Adipocyte (in vitro differentiated cells): ENCODE results near the gene SLC26A4.
"Not testable (repeated sequence)": the region's sequence is repeated elsewhere in the genome, so short reads cannot be mapped to it uniquely, and the experiment has no call there.

Source experiments
- DNase-seq: peaks from one replicate; pipeline ENCODE4 v3.0.0-alpha.2; 2015; ENCODE audit warnings: low read depth
- H3K27me3 ChIP-seq: replicated peaks from 2 replicates; pipeline ENCODE4 v1.7.0; 2013; ENCODE audit warnings: mild to moderate bottlenecking, low read length, moderate library complexity; ENCODE audit not compliant: control insufficient read depth, insufficient read depth
- H3K36me3 ChIP-seq: 2 replicates; pipeline ENCODE4 v1.7.0; 2013; ENCODE audit warnings: low read length, mild to moderate bottlenecking, moderate library complexity; ENCODE audit not compliant: control insufficient read depth, insufficient read depth, severe bottlenecking
- H3K4me1 ChIP-seq: 2 replicates; pipeline ENCODE4 v1.7.0; 2013; ENCODE audit warnings: mild to moderate bottlenecking, low read length, moderate library complexity; ENCODE audit not compliant: control insufficient read depth, insufficient read depth
- H3K4me3 ChIP-seq: 2 replicates; pipeline ENCODE4 v1.7.0; 2013; ENCODE audit warnings: mild to moderate bottlenecking, low read length, moderate library complexity
- H3K9ac ChIP-seq: 2 replicates; pipeline ENCODE4 v1.7.0; 2013; ENCODE audit warnings: mild to moderate bottlenecking, low read length, moderate library complexity
- H3K9me3 ChIP-seq: 2 replicates; pipeline ENCODE4 v1.7.0; 2013; ENCODE audit warnings: mild to moderate bottlenecking, low read length, moderate library complexity; ENCODE audit not compliant: control insufficient read depth

The SLC26A4 gene

GRCh38 chr7:107631588-107632491 is 28.8 kb upstream of the SLC26A4 start:
- no peaks in the 10 kb centered on the region for H3K4me1 ChIP-seq
- H3K4me3 ChIP-seq: no peak overlapping the region

DNA sequence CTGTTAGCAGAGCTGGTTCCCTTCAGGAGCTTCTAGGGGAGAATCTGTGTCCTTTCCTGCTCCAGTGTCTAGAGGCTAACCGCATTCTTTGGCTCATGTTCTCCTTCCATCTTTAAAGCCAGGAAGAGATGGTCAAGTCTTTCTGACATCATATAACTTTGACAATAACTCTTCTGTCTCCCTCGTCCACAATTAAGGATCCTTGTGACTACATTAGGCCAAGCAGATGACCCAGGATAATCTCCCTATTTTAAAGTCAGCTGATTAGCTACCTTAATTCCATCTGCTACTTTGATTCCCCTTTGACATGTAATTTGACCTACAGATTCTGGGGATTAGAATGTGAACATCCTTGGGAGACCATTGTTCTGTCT is 28.1 kb upstream of the SLC26A4 start:
- no peak overlapping the region for H3K9ac ChIP-seq
- H3K9me3 ChIP-seq: no peaks in the 10 kb centered on the region
- no peak for DNase-seq
- H3K4me1 ChIP-seq: no peaks in the 10 kb centered on the region
- no peaks in the 10 kb centered on the region for H3K36me3 ChIP-seq
- no peaks in the 10 kb centered on the region for H3K27me3 ChIP-seq
- H3K4me3 ChIP-seq: no peak overlapping the region

More at GRCh38 chr7:107631588-107632491, 28.8 kb upstream of the SLC26A4 start:
- no peak overlapping the region for H3K9ac ChIP-seq
- no peaks in the 10 kb centered on the region for H3K27me3 ChIP-seq
- H3K36me3 ChIP-seq: no peaks in the 10 kb centered on the region
- DNase-seq: no peak
- H3K9me3 ChIP-seq: no peaks in the 10 kb centered on the region

DNA sequence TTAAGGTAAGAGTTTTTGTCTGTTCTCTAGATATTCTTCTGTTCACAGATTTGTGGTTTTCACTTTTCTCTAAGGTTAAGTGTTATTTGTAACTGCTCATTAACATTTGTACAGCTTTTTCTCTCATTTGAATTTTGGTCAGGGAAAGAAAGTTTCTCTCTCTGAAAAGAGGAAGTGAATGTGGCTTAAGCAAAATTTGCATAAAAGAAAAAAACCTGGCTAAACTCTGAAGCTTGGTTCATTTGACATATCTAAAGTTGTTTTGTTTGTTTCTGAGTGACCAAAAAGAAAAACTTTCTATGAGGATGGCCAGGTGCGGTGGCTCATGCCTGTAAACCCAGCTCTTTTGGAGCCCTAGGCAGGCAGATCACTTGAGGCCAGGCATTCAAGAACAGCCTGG is 22.0 kb upstream of the SLC26A4 start:
- H3K9me3 ChIP-seq: no peaks in the 10 kb centered on the region
- H3K27me3 ChIP-seq: no peaks in the 10 kb centered on the region
- no peak overlapping the region for H3K9ac ChIP-seq
- no peak overlapping the region for H3K4me3 ChIP-seq
- H3K36me3 ChIP-seq: no peaks in the 10 kb centered on the region
- DNase-seq: no peak
- H3K4me1 ChIP-seq: peaks cover 7% of the 10 kb centered on the region

DNA sequence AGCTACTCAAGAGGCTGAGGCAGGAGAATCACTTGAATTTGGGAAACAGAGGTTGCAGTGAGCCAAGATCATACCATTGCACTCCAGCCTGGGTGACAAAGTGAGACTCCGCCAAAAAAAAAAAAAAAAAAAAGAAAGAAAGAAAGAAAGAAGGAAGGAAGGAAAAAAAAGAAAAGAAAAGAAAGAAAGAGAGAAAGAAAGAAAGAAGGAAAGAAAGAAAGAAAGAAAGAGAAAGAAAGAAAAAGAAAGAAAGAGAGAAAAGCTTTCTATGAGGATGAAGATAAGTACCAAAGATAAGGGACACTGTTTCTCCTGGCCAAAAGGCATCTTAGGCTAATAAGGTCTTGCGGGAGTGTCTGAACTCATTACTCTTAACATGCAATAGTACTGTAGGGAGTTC is 21.6 kb upstream of the SLC26A4 start:
- not testable (repeated sequence) for H3K4me3 ChIP-seq, DNase-seq, H3K9me3 ChIP-seq, H3K36me3 ChIP-seq, H3K27me3 ChIP-seq, H3K9ac ChIP-seq
- H3K4me1 ChIP-seq: peaks cover 12% of the 10 kb centered on the region

GRCh38 chr7:107641676-107642075 is 19.0 kb upstream of the SLC26A4 start:
- Histone ChIP-seq H3K36me3 (no peaks in the 10 kb centered on the region), H3K27me3 (no peaks in the 10 kb centered on the region), H3K4me1 (peaks cover 22% of the 10 kb centered on the region), H3K4me3 (no peak overlapping the region), H3K9me3 (no peaks in the 10 kb centered on the region), H3K9ac (no peak overlapping the region)
- DNase-seq: no peak

DNA sequence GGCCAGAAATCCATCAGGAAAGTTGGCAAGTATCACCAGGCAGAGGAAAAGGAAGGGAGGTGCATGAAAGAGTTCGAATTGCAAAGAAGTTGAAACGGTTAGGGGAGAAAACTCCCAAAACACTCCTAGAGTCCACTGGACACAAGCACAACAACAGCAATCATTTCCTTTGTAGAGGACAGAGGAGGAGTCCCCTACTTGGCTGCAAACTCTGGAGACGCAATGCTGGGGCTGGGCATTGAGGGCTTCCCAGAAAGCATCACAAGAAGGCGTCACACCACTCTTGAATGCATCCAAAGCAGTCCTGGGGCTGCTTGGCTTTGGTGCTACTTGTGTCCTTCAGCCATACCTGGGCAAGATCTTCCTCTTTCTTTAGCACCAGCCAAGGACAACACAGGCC is 18.1 kb upstream of the SLC26A4 start:
- no peak for DNase-seq
- no peaks in the 10 kb centered on the region for H3K27me3 ChIP-seq
- no peaks in the 10 kb centered on the region for H3K9me3 ChIP-seq
- no peaks in the 10 kb centered on the region for H3K36me3 ChIP-seq
- H3K4me3 ChIP-seq: no peak overlapping the region
- peaks cover 22% of the 10 kb centered on the region for H3K4me1 ChIP-seq
- no peak overlapping the region for H3K9ac ChIP-seq

DNA sequence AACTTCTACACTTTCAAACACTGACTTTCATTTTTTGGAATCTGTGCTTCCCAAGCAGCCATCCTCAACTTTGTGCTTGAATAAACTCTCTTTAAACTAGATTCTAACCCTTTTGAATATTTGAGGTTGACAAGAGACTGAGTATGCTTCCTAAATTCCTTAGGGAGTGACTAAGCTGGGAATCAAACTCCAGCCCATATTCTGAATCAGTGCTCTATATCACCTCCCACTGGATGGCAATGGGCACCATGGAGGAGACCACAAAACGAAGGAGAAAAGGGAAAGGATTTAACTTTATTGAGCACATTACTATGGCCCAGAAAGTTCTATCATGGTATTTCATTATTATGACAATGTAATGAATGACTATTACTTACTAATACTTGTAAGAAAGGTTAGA is 17.2 kb upstream of the SLC26A4 start:
- Histone ChIP-seq H3K9ac (no peak overlapping the region), H3K36me3 (no peaks in the 10 kb centered on the region), H3K27me3 (no peaks in the 10 kb centered on the region), H3K4me3 (no peak overlapping the region), H3K9me3 (no peaks in the 10 kb centered on the region), H3K4me1 (peaks cover 22% of the 10 kb centered on the region)
- DNase-seq: peak; percentile 26

DNA sequence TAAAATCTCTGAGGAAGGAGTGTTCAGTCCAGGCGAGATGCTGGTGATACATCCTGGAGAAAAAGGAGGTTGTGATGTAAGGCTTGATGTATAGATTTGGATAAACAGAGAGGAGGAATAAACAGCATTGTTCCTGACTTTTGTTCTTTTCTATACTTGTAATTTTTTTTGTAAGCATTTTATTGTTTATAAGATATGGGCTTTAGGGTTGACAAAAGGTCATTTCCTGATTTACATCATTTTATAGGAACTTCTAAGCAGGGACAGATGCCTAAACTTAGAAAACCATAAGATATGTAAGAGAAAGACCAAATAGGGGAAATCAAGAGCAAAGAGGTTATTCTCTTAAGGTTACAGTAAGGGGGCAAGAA is 16.7 kb upstream of the SLC26A4 start:
- DNase-seq: no peak
- H3K9ac ChIP-seq: peak overlapping the region; percentile 11
- no peaks in the 10 kb centered on the region for H3K9me3 ChIP-seq
- peak overlapping the region; percentile 54 for H3K4me3 ChIP-seq
- H3K36me3 ChIP-seq: no peaks in the 10 kb centered on the region
- no peaks in the 10 kb centered on the region for H3K27me3 ChIP-seq
- peaks cover 22% of the 10 kb centered on the region for H3K4me1 ChIP-seq

DNA sequence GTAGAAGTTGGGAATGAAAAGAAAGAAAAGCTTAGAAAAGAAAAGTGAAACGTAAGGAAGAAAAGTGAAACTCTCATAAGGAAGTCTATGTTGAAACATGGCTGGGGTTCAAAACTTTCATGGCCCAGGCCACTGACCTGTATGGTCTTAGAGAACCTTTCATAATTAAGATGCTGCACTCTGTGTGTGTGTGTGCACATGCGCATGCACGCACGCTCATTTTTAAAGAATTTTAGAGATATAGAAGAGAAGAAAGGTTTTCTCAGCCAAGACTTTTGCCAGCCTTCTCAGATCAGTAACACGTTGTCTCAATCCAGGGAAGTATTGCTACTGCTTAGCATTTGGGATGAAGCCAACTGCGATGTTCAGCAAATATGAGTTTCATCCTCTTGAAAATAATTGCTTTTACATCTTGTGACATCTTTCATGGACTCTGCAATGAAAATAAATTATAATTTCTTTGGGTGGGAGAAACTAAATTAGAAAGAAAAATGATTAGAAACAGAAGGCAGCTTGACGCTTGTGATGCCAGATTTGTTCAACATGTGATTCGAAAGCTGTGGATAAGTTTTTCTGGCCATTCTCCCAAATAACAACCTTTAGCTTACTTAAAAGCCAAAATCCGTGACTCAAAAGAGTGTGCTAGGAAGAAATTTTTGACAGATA is 16.2 kb upstream of the SLC26A4 start:
- Histone ChIP-seq H3K4me1 (peaks cover 22% of the 10 kb centered on the region), H3K9ac (peak overlapping the region; percentile 11), H3K27me3 (no peaks in the 10 kb centered on the region), H3K9me3 (no peaks in the 10 kb centered on the region), H3K36me3 (no peaks in the 10 kb centered on the region), H3K4me3 (peak overlapping the region; percentile 54)
- DNase-seq: peak; percentile 7

DNA sequence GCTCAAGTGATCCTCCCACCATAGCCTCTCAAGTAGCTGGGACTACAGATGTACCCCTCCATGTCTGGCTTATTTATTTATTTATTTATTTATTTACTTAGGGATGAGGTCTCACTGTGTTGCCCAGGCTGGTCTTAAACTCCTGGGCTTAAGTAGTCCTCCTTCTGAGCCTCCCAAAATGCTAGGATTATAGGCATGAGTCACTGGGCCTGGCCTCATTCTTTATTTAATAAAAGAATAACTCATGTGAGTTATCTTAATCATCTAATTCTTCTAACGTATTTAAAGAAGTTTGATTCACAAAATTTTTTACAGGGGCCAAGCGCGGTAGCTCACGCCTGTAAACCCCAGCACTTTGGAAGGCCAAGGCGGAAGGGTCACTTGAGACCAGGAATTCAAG is 8.0 kb upstream of the SLC26A4 start:
- H3K9ac ChIP-seq: no peak overlapping the region
- H3K9me3 ChIP-seq: no peaks in the 10 kb centered on the region
- no peaks in the 10 kb centered on the region for H3K4me1 ChIP-seq
- H3K27me3 ChIP-seq: no peaks in the 10 kb centered on the region
- no peak for DNase-seq
- no peak overlapping the region for H3K4me3 ChIP-seq
- no peaks in the 10 kb centered on the region for H3K36me3 ChIP-seq

GRCh38 chr7:107658467-107658866 is 2.2 kb upstream of the SLC26A4 start:
- Histone ChIP-seq H3K27me3 (peaks cover 34% of the 10 kb centered on the region), H3K4me1 (peaks cover 35% of the 10 kb centered on the region), H3K36me3 (no peaks in the 10 kb centered on the region), H3K9me3 (no peaks in the 10 kb centered on the region), H3K4me3 (no peak overlapping the region), H3K9ac (no peak overlapping the region)
- no peak for DNase-seq
